WTC11 (cell line): ENCODE data around the gene ESRRG.

Experiments
- CTCF ChIP-seq: fragments of 200-600 bp; IDR thresholded peaks from 2 replicates; pipeline ENCODE4 v1.8.0; 2022; ENCODE audit warnings: antibody characterized with exemption
- GTF2I ChIP-seq: fragments of 250-450 bp; sonication (Bioruptor Pico); conservative IDR thresholded peaks from 2 replicates; pipeline ENCODE4 v1.4.0; 2021; ENCODE audit warnings: mild to moderate bottlenecking
- MAX ChIP-seq: sonication (generic); formaldehyde crosslinking; IDR thresholded peaks from 2 replicates; pipeline ENCODE4 v1.8.0; 2022; ENCODE audit warnings: mild to moderate bottlenecking, missing genetic modification reagents
- NR3C1 ChIP-seq: sonication (generic); formaldehyde crosslinking; conservative IDR thresholded peaks from 2 replicates; pipeline ENCODE4 v1.8.1; 2023; ENCODE audit warnings: low read depth, mild to moderate bottlenecking, missing genetic modification reagents
- SMAD3 ChIP-seq: sonication (generic); formaldehyde crosslinking; IDR thresholded peaks from 2 replicates; pipeline ENCODE4 v1.8.0; 2022; ENCODE audit warnings: missing genetic modification reagents, mild to moderate bottlenecking, borderline replicate concordance
- TF ChIP-seq, protein P1 (sequence below): sonication (generic); formaldehyde crosslinking; IDR thresholded peaks from 2 replicates; pipeline ENCODE4 v1.8.1; 2022; ENCODE audit warnings: missing genetic modification reagents, borderline replicate concordance

DNA sequence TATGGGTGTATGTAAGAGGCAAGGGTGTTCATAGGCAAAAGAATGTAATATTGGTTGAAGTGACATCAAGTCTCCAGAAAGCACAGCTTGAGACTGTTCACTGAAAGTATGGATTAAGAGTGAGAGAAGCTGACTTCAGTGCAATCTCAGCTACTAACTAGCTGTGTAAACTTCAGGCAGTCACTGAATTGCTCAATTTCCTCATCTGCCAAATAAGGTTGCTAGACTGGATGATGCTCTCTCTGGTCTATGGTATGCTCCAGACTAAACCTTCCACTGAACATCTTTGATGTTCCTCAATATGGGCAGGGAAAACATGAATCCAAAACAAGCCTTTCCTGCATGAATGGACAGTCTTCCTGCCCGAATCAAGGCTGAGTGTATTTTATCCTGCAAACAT, 188.2 kb downstream of the ESRRG start:
- TF ChIP-seq GTF2I (no peak), CTCF (no peak), MAX (CRISPR knock-in tag) (no peak), SMAD3 (no peak), NR3C1 (no peak)
- TF ChIP-seq, protein P1, sequence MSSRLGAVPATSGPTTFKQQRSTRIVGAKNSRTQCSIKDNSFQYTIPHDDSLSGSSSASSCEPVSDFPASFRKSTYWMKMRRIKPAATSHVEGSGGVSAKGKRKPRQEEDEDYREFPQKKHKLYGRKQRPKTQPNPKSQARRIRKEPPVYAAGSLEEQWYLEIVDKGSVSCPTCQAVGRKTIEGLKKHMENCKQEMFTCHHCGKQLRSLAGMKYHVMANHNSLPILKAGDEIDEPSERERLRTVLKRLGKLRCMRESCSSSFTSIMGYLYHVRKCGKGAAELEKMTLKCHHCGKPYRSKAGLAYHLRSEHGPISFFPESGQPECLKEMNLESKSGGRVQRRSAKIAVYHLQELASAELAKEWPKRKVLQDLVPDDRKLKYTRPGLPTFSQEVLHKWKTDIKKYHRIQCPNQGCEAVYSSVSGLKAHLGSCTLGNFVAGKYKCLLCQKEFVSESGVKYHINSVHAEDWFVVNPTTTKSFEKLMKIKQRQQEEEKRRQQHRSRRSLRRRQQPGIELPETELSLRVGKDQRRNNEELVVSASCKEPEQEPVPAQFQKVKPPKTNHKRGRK (CRISPR knock-in tag), result no peak
